ENCODE measurements around the gene ABCA7.

GRCh38 chr19:1014161-1015060 is 25.5 kb upstream of the ABCA7 start:
- TF ChIP-seq POLR2AphosphoS5 (IDR thresholded peaks at IDR 0.05; ENCODE audit: low read depth, low read length) (no peak; the same call in 1 of the 2 replicates), POLR2A (IDR thresholded peaks at IDR 0.05; ENCODE audit: low read depth, low read length) (no peak), TAF1 (IDR thresholded peaks at IDR 0.05; ENCODE audit: low read depth, low read length) (no peak), SPI1 (IDR thresholded peaks at IDR 0.05; ENCODE audit: low read depth, low read length) (no peak), PAX5 (IDR thresholded peaks at IDR 0.05; ENCODE audit: insufficient read depth, low read length, severe bottlenecking) (no peak), POU2F2 (IDR thresholded peaks at IDR 0.05; ENCODE audit: low read depth, low read length) (no peak)

All from GM12891 (cell line).